DMS153 (cell line): ENCODE data around the gene MOCS2.
A peak's percentile ranks its signal among the peaks of the same experiment; 100 is the strongest.
"Not testable (repeated sequence)": the region's sequence is repeated elsewhere in the genome, so short reads cannot be mapped to it uniquely, and the experiment has no call there.

ENCODE experiments used
- DNase-seq: peaks from one replicate; lab custom pipeline; 2025; lab: John Stamatoyannopoulos, UW

MOCS2 gene, protein sequence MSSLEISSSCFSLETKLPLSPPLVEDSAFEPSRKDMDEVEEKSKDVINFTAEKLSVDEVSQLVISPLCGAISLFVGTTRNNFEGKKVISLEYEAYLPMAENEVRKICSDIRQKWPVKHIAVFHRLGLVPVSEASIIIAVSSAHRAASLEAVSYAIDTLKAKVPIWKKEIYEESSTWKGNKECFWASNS

DNA sequence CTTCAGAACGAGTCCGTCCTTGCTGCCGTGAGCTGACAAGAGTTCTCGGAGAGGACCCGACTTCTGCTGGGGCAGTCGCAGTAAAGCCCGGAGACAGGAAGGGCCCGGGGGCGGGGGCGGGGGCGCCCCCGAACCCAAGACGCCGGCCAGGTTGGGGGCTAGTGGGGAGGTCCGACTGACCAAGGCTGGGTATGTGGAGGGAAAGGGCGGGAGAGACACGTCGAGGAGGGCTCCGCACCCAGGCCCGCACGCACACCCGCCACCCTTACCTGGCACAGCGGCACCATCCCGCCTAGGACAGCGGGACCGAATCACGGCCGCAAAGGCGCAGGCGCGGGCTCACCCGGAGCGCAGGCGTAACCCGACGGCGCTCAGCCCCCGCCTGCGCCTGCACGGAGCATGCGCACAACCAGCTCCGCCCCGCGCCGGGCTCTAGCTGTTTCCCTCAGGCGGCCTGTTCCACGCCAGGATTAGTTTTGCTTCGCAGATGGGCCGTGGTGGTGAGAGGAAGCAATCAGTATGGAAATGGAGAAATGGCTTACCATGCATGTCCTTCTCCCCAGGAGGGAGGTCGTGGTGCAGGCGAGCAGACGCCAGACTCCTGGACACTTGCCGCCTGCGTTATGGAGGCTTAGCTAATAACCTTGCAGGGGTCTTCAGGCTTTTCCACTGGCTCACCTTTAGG, at the start of gene MOCS2:
Gene MOCS2, minus strand, starts transcription at position 315 of the 685 bp plus-strand sequence. CDS start 2,583 bp downstream, outside the sequence.
- peak; percentile 57 for DNase-seq

DNA sequence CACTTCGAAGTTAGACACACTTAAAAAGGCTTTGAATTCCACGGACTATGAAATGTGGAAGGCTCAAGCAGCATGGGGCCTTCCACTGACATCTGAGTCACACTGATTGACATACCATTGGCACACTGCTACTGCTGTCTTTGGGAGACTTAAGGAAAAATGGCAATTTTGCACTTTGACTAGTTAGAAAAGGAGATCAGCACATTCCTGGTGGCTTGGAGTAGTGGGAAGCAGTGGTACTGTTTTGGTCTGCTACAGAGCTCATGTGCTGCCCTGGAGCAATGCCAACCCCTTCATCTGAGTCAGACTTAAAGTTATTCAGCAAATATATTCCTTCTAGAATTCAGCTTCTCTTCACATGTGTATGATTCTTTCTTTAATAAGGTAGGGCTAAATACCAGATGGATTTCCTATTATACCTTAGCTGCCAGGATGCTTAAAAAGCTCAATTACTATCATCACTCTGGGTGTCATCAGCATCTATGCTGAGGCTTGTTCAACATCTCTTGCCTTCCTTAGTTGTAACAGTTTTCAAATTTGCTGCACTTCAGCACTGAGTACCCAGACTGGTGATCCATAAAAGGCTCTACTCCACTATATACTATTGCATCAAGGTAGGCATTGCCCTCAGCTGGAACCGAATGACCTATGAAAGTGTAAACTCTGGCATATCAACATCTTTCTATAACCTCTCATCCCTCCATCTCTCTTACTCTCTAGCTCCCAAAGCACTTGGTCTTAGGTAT, 42.3 kb upstream of the MOCS2 start:
- no peak for DNase-seq

- no peak for DNase-seq
These were observed 23.5 kb upstream of the MOCS2 start for GRCh38 chr5:53133020-53133419.

DNA sequence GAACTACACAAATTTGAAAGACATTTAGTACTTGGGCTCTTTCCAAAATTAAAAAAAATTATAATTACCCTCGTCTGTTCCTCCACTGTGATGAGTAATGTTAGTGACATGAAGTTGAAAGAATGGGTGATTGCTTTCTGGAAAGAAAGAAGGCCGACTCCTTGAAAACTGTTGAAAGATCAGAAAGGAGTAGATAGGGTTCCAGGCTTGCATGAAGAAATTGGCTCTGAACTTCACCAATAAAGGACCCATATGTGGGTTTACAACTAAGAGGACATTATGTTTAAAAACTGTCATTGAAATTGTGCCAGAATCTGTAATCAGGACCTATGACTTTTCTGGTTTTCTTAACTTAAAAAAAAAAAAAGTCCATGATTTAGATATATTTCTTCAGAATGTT, 20.7 kb upstream of the MOCS2 start:
- DNase-seq: no peak

DNA sequence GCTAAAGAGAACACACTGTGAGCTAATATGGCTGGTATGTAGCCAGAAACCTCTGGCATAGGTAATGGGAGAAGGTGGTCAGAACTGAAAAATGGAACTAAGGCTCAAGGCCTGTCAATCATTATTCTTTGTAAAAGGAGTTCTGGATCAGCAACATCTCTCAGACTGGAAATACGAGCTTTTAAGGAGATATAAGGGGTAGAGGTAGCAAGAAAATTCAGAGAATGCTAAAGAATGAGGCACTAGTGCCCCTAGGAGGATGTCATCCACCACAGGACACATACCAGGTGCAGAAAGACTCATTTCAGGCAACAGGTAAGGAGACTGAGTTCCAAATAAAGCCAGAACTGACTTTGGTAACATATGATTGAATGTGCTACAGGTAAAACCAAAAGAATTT, 18.9 kb upstream of the MOCS2 start:
- DNase-seq: no peak

- no peak for DNase-seq
These were observed 17.6 kb upstream of the MOCS2 start for GRCh38 chr5:53127107-53127506.

DNA sequence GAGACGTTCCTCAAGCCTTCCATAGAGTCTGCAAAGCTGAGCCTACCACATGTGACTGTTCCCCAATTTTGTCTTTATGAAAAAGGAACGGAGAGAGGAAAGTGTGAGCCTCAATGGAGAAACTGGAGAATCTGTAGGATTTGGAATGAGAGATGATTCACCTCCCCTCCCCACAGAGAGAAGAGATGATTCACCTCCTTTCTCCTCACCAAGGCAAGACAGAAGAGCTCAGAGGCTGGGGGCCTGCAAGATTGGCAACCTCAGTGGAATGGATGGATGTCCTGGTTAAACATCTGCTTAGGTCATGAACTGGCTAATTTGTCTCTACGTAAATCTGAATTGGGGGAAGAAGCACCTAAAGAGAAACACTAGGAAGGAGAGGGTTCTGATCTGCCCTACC, 17.0 kb upstream of the MOCS2 start:
- no peak for DNase-seq

DNA sequence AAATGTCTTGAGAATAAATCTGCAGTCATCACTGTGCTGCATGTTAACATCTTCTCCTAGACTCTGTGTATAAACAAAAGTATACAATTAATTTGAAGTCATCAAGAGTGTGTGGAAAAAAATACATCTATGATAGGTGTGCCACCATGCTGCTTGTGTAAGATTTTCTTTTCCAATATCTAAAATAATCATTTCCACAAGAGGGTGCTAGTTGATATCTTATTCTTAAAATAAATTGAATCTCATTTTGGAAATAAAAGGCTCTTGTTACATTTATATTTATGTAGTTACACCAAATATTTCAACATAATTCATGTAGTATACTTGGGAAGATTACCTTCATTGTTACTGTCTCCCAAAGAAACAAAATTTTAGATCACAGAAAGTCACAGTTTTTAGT, 14.1 kb upstream of the MOCS2 start:
- DNase-seq: no peak

- no peak for DNase-seq
These were observed 10.6 kb upstream of the MOCS2 start for GRCh38 chr5:53120165-53120564.

DNA sequence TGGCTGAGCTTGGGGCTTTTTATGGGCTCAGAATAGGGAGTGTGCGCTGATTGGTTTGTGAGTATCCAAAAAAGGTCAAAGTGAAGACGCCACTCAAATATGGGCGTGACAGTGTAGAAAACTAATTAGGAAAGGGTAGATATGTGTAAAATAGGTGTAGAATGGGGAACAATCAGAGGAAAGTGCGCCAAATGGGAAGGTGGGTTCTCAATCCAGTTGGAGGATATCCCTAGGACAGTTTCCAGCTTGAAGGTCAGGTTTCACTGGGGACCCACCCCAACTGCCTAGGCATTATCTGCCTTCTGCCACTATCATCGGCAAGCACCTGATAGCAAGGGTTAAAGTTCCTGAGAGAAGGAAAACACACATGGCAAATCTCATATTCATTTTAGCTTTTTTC, 9.3 kb upstream of the MOCS2 start:
- no peak for DNase-seq

GRCh38 chr5:53116597-53116996, 7.0 kb upstream of the MOCS2 start:
- DNase-seq: no peak

GRCh38 chr5:53114988-53115387, 5.4 kb upstream of the MOCS2 start:
- DNase-seq: no peak

GRCh38 chr5:53113947-53114346, 4.4 kb upstream of the MOCS2 start:
- DNase-seq: no peak

GRCh38 chr5:53112909-53113308, 3.4 kb upstream of the MOCS2 start:
- no peak for DNase-seq

- DNase-seq: not testable (repeated sequence)
These were observed 2.8 kb upstream of the MOCS2 start for GRCh38 chr5:53112307-53112706.

DNA sequence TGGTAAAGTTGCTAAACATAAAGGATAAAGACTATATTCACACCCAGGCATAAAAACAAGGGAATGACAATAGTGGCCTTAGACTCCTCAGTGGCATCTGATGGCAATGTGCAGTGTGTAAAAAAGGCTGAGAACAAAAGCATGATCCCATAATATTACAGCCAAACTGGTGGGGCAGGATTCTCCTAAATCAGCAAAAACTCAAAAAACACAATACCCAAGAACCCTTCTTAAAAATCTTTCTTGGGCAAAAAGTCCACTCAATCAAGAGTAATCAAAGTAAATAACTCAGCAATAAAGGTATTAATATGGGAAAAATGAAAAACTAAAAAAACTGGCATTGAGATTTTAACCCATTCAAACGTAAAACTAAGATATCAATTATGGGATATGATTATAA, 1.6 kb upstream of the MOCS2 start:
- no peak for DNase-seq

GRCh38 chr5:53110156-53110555, 599 bp upstream of the MOCS2 start:
- no peak for DNase-seq

DNA sequence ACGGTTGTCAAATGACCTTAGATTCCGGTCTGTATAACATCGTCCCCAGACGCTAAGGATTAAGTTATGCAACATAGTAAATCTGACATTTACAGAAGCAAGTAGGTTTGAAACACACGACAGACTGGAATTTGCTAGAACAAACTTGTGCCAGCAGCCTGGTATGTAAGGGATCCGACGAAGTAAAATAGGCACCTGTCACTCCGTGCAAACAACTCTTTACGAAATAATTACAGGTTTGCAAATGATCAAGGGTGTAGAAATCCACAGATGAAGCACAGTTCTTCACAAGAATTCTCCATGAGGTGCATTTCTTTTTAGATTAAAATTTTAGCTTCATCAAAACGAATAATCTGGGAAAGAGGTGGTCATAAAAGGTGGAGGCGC, 508 bp downstream of the MOCS2 start:
- DNase-seq: no peak

DNA sequence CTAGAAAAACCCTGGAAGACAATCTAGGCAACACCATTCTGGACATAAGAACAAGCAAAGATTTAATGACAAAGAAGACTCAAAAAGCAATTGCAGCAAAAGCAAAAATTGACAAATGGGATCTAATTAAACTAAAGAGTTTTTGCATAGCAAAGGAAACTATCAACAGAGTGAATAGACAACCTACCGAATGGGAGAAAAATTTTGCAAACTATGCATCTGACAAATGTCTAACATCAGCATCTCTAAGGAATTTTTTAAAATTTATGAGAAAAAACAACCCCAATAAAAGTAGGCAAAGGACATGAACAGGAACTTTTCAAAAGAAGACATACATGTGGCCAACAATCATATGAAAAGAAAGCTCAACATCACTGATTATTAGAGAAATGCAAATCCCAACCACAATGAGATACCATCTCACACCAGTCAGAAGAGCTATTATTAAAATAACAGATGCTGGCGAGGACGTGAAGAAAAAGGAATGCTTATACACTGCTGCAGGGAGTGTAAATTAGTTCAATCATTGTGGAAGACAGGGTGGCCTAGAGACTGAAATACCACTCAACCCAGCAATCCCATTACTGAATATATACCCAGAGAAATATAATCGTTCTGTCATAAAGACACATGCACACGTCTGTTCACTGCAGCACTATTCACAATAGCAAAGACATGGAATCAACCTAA, 3.8 kb downstream of the MOCS2 start:
- no peak for DNase-seq

DNA sequence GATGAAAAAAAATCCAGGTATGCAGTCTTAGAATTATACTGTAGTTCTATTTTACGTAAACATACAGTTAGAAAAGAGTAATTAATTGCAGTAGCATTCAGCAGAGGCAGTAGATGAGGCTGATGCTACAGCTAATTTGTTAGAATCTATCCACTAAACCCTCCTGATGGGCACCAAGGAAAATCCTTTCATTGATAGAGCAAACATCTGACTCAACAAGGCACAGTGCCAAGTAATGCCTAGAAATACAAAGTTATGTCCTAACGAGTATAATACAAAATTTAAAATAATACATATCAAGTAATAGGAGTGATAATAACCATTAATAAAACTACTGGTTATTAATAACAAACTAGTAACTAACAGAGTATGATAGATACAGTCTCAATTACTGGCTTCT, 9.0 kb downstream of the MOCS2 start:
- no peak for DNase-seq

GRCh38 chr5:53099546-53099945, 10.0 kb downstream of the MOCS2 start:
- DNase-seq: no peak

DNA sequence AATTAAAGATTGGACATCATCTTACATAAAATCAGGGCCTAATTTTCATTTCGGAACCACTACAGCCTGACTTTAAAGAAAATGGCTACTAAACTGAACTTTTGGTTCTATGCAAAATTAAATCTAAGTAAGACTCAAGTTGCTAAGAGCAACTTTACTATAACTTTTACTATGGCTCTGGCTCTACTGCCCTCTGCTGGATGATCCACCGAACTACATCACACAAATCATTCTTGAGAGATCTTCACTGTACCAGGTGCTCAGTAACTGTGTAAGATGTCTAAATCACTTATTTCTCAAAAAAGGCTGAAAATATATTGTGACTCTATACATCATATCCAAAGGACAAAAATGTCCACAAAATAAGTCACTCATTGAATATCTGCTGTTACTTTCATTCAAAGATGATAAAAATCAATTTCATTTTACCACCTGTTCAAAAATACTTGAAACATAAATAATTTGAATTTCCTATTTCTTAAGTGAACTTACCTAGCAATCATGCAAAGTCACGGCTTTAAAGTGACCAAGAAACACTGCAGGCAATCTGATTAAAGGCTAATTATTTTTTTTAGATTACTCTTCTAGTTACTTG, 13.5 kb downstream of the MOCS2 start:
- DNase-seq: no peak
